SIG-M5 treated with dmso at 0.1 percent for 504 hours (cell line): ENCODE results near the gene IL23R.

Experiments used
- DNase-seq: peaks from one replicate; lab custom pipeline; 2025; ENCODE audit not compliant: unreplicated experiment; lab: John Stamatoyannopoulos, UW

The IL23R gene

GRCh38 chr1:67228791-67229190 lies 62.5 kb downstream of the IL23R start:
- no peak for DNase-seq

- no peak for DNase-seq
These were observed 64.3 kb downstream of the IL23R start for GRCh38 chr1:67230539-67230938.

- no peak for DNase-seq
These were observed 70.0 kb downstream of the IL23R start for GRCh38 chr1:67236277-67236676.

GRCh38 chr1:67239738-67240137 lies 73.5 kb downstream of the IL23R start:
- no peak for DNase-seq

GRCh38 chr1:67241200-67241746 lies 75.0 kb downstream of the IL23R start:
- DNase-seq, result no peak

GRCh38 chr1:67242016-67242415 lies 75.8 kb downstream of the IL23R start:
- no peak for DNase-seq

- no peak for DNase-seq
These were observed 83.9 kb downstream of the IL23R start for GRCh38 chr1:67250051-67250653.

GRCh38 chr1:67256291-67257172 lies 90.3 kb downstream of the IL23R start:
- no peak for DNase-seq

- DNase-seq, result no peak
These were observed 90.9 kb downstream of the IL23R start for GRCh38 chr1:67257173-67257535.

GRCh38 chr1:67261680-67262079 lies 95.4 kb downstream of the IL23R start:
- no peak for DNase-seq

GRCh38 chr1:67262735-67263134 lies 96.5 kb downstream of the IL23R start:
- no peak for DNase-seq

- DNase-seq, result no peak
These were observed 97.9 kb downstream of the IL23R start for GRCh38 chr1:67264152-67264551.

- no peak for DNase-seq
These were observed 98.6 kb downstream of the IL23R start for GRCh38 chr1:67264899-67265298.

GRCh38 chr1:67269061-67269460 lies 102.8 kb downstream of the IL23R start:
- no peak for DNase-seq

- no peak for DNase-seq
These were observed 104.3 kb downstream of the IL23R start for GRCh38 chr1:67270541-67270940.

GRCh38 chr1:67273591-67273990 lies 107.3 kb downstream of the IL23R start:
- DNase-seq, result no peak

GRCh38 chr1:67274623-67275325 lies 108.5 kb downstream of the IL23R start:
- DNase-seq, result no peak

- DNase-seq, result no peak
These were observed 114.4 kb downstream of the IL23R start for GRCh38 chr1:67280696-67281095.

GRCh38 chr1:67281244-67281643 lies 115.0 kb downstream of the IL23R start:
- DNase-seq, result no peak

GRCh38 chr1:67285780-67286488 lies 119.7 kb downstream of the IL23R start:
- DNase-seq, result no peak

- no peak for DNase-seq
These were observed 124.0 kb downstream of the IL23R start for GRCh38 chr1:67290236-67290635.
